Type B pancreatic cell (in vitro differentiated cells): ENCODE results near the gene FYCO1. TPM values are rescaled to one million over a fixed set of nuclear protein-coding genes. Genes with fewer than 3 reads are reported as not detected.

ENCODE experiments used
- DNase-seq: peaks from one replicate; pipeline ENCODE4 v3.0.0; 2021; ENCODE audit warnings: mixed read lengths; ENCODE audit not compliant: unreplicated experiment; ENCODE audit errors: extremely low spot score
- H3K27ac Mint-ChIP-seq: 2 replicates; pipeline ENCODE4 v1.8.0; 2021; ENCODE audit warnings: mild to moderate bottlenecking, mixed read lengths
- H3K27me3 Mint-ChIP-seq: 2 replicates; pipeline ENCODE4 v1.8.0; 2021; ENCODE audit warnings: mixed read lengths
- H3K36me3 Mint-ChIP-seq: 2 replicates; pipeline ENCODE4 v1.8.0; 2021; ENCODE audit warnings: mixed read lengths
- H3K4me1 Mint-ChIP-seq: one replicate; pipeline ENCODE4 v1.8.0; 2021; ENCODE audit warnings: mixed read lengths; ENCODE audit not compliant: unreplicated experiment
- H3K4me3 Mint-ChIP-seq: 2 replicates; pipeline ENCODE4 v1.8.0; 2021; ENCODE audit warnings: mild to moderate bottlenecking, mixed read lengths
- H3K9me3 Mint-ChIP-seq: 2 replicates; pipeline ENCODE4 v1.8.0; 2021; ENCODE audit warnings: mixed read lengths
- total RNA-seq: library from RNA; stranded (reverse); gene quantifications from 2 replicates; pipeline ENCODE4 v1.2.1, GENCODE V29; 2021; ENCODE audit warnings: low replicate concordance
- TF ChIP-seq, protein P1 (sequence below): fragments of 200-600 bp; sonication (generic); conservative IDR thresholded peaks from 2 replicates; pipeline ENCODE4 v1.5.0; 2021; ENCODE audit warnings: antibody characterized with exemption, mild to moderate bottlenecking

Gene FYCO1
- total RNA-seq, 1 donor from 2014 or later: 15.2 TPM

DNA sequence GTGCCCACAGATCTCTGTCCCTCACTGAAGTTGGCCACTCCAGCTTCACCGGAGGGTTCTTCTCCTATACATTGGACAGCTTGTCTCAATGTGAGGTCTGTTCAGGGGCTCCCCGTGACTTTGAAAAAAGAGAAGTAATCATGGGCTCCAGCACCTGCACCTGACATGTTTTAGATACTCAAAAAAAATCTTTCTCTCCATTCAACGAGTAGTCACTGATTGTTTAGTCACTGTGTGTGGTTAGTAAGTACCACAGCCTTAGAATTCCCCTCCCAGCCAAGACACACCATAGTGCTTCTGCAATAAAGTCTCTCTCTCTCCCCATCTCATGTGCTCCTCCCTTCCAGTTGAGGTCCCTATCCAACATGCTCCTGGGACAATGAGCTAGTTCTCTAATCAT lies 90.7 kb downstream of the FYCO1 start:
- Mint-ChIP-seq H3K27me3 (no peaks in the 10 kb centered on the region), H3K9me3 (no peaks in the 10 kb centered on the region), H3K27ac (no peak overlapping the region), H3K4me1 (no peaks in the 10 kb centered on the region), H3K4me3 (no peak overlapping the region), H3K36me3 (no peaks in the 10 kb centered on the region)
- TF ChIP-seq, protein P1, sequence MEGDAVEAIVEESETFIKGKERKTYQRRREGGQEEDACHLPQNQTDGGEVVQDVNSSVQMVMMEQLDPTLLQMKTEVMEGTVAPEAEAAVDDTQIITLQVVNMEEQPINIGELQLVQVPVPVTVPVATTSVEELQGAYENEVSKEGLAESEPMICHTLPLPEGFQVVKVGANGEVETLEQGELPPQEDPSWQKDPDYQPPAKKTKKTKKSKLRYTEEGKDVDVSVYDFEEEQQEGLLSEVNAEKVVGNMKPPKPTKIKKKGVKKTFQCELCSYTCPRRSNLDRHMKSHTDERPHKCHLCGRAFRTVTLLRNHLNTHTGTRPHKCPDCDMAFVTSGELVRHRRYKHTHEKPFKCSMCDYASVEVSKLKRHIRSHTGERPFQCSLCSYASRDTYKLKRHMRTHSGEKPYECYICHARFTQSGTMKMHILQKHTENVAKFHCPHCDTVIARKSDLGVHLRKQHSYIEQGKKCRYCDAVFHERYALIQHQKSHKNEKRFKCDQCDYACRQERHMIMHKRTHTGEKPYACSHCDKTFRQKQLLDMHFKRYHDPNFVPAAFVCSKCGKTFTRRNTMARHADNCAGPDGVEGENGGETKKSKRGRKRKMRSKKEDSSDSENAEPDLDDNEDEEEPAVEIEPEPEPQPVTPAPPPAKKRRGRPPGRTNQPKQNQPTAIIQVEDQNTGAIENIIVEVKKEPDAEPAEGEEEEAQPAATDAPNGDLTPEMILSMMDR: no peak
- no peak for DNase-seq

DNA sequence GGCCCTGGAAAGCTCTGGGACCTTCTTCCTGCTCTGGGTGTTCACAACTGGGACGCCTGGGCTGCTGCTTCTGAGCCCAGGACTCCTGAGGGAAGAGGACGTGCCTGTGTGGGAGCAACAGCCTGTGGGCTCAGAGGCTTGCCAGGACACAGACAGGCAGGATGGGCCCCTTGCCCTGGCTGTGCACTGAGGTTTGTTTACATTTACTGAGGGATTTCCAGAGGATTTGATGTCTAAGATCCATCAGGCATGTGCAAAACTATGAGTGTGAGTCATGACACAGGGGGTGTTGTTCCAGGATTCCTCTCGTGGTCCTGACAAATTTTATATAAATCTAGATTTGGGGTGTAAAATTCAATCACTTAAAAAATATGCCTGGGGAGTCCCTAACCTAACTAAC lies 98.7 kb downstream of the FYCO1 start:
- TF ChIP-seq, protein P1: no peak
- no peak for DNase-seq
- Mint-ChIP-seq H3K4me3 (no peak overlapping the region), H3K9me3 (no peaks in the 10 kb centered on the region), H3K4me1 (peaks cover 13% of the 10 kb centered on the region), H3K27ac (no peak overlapping the region), H3K36me3 (no peaks in the 10 kb centered on the region), H3K27me3 (no peaks in the 10 kb centered on the region)

DNA sequence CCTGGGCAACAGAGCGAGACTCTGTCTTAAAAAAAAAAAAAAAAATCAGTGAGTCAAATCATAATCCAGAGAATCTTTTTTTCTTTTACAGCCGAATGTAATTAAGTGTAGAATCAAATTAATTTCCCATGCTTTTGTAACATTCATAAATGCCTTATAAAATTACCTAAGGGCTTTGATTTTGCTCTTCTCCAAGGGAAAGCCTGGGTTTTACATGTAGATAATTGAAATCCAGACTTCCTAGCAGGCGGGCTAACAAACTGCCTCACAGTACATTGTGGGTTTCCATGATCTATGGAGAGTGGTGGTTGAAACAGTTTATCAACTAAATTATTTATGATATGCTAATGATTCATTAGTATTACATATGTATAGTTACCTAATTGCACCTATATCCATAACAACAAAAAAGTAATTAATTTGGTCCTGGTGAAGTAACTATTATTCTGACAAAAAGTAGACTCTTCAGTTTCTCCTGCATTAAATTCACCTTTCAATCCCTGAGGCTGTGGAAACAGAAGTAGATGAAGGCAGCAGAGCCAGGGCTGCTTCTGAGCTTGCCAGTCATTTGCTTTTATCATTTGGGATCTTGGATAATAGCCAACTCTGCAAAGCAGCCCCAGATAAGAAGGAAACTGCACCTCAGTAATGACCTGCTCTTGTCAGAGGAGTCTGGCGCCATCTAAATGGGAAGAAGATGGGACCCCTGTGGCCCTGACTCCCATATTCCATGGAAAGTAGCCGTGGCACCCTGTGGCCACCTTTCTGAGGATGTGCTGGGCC lies 99.7 kb downstream of the FYCO1 start:
- Mint-ChIP-seq H3K9me3 (no peaks in the 10 kb centered on the region), H3K27me3 (no peaks in the 10 kb centered on the region), H3K4me3 (no peak overlapping the region), H3K36me3 (no peaks in the 10 kb centered on the region), H3K27ac (no peak overlapping the region), H3K4me1 (peaks cover 14% of the 10 kb centered on the region)
- TF ChIP-seq, protein P1: no peak
- no peak for DNase-seq

DNA sequence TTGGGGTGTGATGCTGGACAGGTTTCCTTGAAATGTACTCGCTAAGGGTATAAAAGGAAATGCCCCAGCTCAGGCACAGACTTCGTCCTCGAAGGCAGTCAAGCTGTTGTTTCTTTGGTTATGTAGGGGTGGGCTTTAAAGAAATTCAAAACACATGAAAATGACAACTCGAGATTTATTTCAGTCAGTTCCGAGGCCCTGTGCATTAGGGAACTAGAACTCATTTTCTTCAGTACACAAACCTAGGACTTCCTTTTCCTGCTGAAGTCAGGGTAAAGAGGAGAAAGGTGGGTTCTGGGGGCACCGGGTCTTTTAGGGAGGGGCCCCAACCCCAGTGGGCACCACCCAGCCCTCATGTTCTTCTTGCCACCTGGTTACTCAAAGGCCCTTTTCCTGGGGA lies 101.6 kb downstream of the FYCO1 start:
- DNase-seq: no peak
- Mint-ChIP-seq H3K9me3 (no peaks in the 10 kb centered on the region), H3K4me3 (no peak overlapping the region), H3K27ac (no peak overlapping the region), H3K36me3 (no peaks in the 10 kb centered on the region), H3K4me1 (peaks cover 19% of the 10 kb centered on the region), H3K27me3 (no peaks in the 10 kb centered on the region)
- TF ChIP-seq, protein P1: no peak

DNA sequence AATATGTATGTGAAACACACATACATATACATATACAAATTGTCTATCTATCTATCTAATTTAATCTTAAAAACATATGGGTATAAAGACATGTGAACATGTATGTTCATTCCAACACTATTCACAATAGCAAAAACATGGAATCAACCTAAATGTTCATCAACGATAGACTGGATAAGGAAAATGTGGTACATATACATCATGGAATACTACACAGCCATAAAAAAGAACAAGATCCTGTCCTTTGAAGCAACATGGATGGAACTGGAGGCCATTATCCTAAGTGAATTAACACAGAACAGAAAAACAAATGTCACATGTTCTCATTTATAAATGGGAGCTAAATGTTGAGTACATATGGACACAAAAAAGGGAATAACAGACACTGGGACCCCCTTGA lies 103.5 kb downstream of the FYCO1 start:
- H3K36me3 Mint-ChIP-seq: no peaks in the 10 kb centered on the region
- H3K4me3 Mint-ChIP-seq: no peak overlapping the region
- peaks cover 16% of the 10 kb centered on the region for H3K4me1 Mint-ChIP-seq
- H3K9me3 Mint-ChIP-seq: no peaks in the 10 kb centered on the region
- TF ChIP-seq, protein P1: no peak
- no peak overlapping the region for H3K27ac Mint-ChIP-seq
- no peak for DNase-seq
- no peaks in the 10 kb centered on the region for H3K27me3 Mint-ChIP-seq

DNA sequence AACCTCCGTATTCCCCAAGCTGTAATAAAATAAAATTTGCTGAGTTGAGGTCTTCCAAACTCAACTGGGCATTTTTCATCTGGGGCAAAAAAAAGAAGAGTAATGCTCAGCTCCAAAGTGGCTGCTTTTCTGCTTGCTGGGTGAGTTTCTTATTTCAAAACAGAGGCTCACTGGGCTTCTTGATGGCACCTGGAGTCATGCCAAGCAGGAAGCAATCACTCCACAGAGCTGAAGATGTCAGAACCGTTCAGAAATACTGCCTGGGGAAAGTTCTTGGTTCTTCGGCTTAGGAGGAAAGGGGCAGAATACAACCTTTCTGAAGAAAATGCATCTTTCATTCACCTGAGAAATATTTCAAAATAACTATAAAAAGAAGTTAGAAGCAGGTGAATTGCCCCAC lies 105.2 kb downstream of the FYCO1 start:
- TF ChIP-seq, protein P1: no peak
- H3K9me3 Mint-ChIP-seq: no peaks in the 10 kb centered on the region
- H3K27ac Mint-ChIP-seq: no peak overlapping the region
- H3K27me3 Mint-ChIP-seq: no peaks in the 10 kb centered on the region
- H3K4me1 Mint-ChIP-seq: peaks cover 11% of the 10 kb centered on the region
- no peak overlapping the region for H3K4me3 Mint-ChIP-seq
- DNase-seq: no peak
- H3K36me3 Mint-ChIP-seq: no peaks in the 10 kb centered on the region
